HG03060 (cell line): ENCODE data around the gene TMEM106A.
"Not testable (repeated sequence)": the region's sequence is repeated elsewhere in the genome, so short reads cannot be mapped to it uniquely, and the experiment has no call there.

Experiments used
- ATAC-seq: cut with Tn5 transposase; IDR thresholded peaks from one replicate; pipeline ENCODE4 v1.9.1; 2021; ENCODE audit warnings: low read depth, moderate number of reproducible peaks; ENCODE audit not compliant: unreplicated experiment

Gene TMEM106A

DNA sequence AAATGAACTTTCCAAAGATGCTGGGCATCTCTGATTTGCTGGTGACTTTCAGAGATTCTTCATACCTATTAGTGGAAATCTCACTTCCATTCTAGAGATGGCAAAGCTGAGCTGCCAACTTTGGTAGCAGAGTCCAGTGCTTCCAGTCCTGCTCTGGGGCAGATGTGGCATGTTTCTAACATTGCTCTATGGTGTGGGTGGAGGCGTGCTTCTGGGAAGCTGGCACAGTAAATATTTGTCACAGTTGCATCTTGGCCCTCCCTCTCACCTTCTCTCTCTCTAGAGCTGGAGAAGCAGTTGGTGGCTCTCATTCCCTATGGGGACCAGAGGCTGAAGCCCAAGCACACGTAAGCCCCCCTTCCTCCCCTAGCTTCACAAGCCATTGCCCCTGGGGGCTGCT is 1.9 kb downstream of the TMEM106A start:
- no peak for ATAC-seq

DNA sequence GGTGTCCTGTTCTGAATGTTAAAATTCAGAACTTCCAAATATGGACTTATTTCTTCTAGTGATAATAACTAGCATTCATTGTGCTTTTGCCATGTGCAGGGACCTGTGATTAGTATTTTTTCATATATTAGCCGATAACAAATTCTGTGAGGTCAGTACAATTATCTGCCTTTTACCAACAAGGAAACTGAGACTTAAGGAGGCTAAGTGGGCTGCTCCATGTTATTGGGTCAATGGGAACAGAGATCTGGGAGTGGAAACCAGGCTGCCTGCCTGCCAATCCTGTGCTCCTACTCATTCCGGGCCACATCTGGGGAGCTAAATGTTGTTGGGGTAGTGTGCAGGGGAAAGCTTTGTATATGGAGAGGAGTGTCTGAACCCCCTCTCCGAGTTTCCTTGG is 3.7 kb downstream of the TMEM106A start:
- no peak for ATAC-seq

DNA sequence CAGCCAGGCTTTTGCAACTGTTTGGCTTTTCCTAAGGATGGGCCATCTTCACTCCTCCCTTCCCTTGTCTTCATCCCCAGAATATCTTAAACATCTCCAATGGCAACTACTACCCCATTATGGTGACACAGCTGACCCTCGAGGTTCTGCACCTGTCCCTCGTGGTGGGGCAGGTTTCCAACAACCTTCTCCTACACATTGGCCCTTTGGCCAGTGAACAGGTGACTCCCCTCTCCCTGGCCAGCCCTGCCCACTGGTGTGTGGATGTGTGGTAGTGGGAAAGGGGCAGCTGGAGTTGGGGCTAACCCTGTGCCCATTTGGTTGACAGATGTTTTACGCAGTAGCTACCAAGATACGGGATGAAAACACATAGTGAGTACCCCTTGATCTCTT is 4.7 kb downstream of the TMEM106A start:
- no peak for ATAC-seq

DNA sequence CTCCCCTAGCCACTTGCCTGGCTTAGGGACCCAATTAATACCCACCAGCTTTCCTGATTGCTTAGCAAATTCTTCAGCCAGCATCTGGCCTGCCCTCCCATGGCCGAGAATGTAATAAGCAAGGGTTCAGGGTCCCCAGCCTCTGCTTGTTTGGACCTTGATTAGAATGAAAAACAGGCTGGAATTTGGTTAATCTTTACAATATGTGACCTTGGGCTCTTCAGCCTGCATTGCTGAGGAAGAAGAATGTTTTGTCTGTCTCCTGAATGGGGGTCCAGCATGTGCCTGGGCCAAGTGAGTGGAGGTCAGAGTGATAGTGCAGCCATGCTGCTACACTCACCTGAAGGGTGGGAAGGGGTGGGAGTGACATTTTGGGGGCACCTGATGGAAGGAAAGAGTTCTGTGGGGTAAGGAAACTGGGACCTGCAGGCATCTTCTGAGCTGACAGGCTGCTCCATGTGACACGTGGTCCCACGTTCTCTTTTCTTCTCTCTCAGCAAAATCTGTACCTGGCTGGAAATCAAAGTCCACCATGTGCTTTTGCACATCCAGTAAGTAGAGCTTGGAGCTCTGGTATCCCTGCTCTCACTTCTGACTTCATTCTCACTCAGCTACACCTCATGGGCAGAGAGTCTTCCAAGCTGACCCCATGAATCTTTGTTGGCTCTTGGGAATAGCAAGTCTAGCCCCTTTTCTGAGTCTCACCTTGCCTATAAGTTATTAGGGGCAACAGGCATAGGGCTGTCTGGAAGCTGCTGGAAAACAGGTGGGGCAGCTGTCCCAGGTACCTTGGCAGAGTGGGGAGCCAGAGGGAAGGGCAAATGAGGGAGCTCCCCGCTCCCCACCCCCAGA is 5.3 kb downstream of the TMEM106A start:
- ATAC-seq: no peak

DNA sequence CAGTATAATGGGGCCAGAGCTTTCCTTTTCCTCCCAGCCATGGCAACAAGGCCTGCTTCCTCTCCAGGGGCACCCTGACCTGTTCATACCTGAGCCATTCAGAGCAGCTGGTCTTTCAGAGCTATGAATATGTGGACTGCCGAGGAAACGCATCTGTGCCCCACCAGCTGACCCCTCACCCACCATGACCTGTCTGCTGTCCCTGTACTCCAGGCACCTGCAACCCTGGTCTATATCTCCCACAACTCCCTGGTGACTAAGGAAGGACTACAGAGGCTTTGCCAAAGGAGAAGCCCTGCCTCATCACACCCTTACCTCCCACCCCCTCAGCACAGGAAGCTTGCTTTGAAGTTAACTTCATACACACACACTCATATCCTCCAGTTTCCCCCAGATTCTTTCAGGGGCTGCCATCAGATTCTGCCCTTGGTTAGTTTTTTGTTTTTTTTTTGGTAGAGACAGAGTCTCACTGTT is 6.0 kb downstream of the TMEM106A start:
- no peak for ATAC-seq

DNA sequence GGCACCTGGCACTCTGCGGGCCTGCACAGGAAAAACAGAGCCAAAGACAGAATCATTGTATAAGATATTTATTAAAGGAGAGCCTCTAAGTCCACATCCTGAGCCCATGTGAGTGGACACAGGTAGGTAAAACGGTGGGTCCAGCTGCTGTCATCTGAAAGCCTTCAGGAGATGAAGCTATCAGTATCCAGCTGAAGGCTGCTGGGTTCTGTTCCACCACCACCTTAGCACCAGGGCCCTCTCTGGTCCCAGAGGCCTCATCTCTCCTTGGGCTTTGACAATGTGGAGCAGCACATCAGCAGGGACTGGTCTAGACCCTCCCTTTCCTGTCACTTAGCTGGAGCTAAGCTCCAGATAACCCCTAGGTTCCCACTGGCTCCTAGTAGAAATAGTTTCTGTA is 7.3 kb downstream of the TMEM106A start:
- ATAC-seq: no peak

DNA sequence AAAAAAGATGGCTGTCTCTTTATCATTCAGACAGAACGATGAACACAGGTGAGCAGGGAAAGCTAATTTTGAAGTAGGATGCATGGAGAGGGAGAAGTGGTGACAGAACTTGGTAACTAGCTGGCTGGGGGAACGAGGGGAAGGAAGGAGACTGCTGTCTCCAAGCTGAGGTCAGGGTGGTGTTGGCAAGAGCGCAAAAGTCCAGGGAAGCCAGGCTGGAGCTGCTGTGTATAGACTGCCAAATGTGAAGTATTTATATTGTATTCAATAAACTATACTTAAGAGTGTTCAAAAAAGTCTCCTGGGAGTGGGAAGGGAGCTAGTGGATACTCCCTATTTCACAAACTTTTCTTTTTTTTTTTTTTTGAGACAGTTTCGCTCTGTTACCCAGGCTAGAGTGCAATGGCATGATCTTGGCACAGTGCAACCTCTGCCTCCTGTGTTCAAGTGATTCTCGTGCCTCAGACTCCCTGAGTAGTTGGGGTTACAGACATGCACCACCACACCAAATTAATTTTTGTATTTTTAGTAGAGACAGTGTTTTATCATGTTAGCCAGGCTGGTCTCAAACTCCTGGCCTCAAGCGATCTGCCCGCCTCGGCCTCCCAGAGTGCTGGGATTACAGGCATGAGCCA is 8.2 kb downstream of the TMEM106A start:
- no peak for ATAC-seq

DNA sequence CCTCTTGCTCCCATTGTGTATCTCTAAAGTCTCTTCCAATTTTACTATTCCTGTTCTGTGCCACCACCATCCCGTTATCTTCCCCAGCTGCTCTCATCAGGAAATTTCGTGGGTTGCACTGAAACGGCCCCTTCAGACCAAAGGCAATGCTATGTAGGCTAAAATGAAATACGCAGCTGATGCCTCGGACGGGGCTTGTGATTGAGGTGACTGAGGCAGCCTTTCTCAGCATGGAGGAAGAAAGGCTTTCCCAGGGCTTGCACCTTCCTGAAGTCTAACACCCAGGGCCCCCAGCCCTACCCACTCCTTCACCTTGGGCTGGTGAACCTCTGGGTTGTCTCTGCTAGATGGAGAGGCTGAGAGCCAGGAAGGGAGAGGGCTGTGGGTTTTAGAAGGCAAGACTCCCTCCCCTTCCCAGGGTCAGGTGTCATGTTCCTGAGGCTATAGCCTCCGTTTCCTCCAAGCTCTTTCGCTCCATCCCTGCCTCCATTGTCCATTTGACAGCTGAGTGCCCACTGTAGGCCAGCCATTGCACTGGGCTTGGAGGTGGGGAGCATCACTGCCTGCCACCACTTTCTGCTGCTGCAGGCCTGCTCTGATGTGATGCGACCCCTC is 8.9 kb downstream of the TMEM106A start:
- no peak for ATAC-seq

DNA sequence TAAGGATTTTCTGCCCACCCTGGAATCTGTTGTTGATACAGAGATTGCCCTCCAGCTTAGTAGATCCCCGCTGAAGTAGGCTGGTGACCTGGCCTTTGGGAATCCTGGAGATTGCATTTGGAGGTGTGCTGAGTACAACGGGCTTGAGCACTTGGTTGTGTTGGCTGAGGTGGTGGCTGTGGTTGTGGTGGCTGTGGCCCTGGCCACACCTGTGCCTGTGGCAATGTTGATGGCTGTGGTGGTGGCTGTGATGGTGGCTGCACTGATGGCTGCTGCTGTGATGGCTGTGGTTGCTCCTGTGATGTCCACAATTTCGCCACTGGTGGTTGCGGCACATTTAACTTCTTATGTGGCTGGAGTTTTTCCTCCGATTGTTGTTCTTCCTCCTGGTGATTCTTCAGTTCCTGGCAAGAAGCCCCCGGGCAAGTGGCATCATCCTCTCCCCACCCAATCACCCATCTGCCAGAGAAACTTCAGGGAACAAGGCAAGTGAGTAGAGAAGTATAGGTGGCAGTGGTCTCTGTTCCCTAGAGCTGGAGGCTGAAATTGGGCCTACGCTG is 12.6 kb downstream of the TMEM106A start:
- no peak for ATAC-seq

DNA sequence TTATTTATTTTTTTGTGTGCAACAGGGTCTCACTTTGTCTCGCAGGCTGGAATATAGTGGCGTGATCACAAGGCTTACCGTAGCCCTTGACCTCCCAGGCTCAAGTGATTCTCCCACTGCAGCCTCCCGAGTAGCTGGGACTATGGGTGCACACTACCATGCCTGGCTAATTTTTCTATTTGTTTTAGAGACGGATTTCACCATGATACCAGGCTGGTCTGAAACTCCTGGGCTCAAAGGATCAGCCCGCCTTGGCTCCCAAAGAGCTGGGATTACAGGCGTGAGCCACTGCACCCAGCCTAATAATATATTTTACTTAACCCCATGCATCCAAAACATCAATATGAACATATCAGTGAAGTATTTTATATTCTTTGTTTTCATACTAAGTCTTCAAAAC is 14.7 kb downstream of the TMEM106A start:
- no peak for ATAC-seq

DNA sequence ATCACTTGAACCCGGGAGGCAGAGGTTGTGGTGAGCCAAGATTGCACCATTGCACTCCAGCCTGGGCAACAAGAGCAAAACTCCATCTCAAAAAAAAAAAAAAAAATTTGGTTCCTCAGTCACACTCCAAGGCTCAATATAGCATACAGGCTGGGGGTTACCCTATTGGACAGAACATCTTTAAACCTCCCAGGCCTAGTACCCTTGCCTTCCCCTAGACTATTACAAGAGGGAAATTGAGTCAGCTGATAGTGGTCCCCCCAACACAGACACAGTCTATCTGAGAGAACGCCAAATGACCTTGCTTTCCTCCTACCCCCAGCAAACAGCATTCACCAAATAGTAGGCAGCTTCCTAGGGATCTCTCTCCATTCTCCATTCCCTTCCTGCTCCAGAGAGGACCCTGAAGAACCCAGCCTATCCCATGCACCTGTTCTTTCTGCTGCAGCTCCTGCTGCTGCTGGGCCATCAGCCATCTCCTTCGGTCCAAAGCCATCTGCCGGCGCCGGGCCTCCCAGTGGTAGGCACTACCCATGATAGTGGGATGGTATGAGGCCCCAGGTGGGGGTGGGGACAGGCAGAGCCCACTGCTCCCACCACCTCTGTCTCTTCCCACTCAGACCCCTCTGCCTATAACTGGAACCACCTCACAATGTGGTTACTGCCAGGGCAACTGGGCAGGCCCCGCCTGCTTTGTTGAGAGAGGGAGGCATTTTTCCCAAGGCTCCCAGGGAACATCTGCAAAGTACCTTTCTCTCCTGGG is 16.5 kb downstream of the TMEM106A start, which contains the start of gene CCDC200:
Gene CCDC200 (minus strand): TSS at position 604 of the 763 bp plus-strand sequence. CDS start 69 bp downstream, at position 535.
- not testable (repeated sequence) for ATAC-seq

DNA sequence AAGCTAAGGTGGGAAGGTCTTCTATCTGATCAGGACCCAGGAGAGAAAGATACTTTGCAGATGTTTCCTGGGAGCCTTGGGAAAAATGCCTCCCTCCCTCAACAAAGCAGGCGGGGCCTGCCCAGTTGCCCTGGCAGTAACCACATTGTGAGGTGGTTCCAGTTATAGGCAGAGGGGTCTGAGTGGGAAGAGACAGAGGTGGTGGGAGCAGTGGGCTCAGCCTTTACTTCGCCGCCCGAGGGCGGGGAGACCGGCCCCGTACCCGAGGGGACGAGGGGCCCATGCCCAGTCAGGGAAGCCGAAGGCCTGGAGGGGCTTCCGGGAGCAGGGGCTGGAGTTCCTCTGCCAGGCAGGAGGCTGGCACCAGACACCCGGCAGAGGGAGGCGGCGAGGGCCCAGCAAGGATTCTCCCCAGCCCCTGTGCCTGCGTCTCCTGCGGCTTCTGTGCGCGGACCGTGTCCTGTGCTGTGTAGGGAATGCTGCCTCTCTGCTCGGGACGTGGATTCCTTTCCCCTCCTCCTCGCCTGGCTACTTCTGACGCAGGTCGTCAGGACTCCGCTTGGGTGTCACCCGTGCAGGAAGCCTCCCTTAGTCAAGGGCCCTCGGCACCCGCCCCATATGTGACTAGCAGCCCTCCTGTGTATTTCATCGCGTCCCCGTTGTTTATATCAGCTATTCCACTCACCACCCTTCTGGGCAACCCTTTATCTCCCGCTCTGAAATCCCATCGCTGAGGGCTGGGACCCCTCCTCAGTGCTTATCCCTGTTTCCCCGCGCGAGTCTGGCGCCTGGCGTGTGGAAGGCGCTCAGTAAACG is 19.7 kb downstream of the TMEM106A start:
- ATAC-seq: not testable (repeated sequence)

DNA sequence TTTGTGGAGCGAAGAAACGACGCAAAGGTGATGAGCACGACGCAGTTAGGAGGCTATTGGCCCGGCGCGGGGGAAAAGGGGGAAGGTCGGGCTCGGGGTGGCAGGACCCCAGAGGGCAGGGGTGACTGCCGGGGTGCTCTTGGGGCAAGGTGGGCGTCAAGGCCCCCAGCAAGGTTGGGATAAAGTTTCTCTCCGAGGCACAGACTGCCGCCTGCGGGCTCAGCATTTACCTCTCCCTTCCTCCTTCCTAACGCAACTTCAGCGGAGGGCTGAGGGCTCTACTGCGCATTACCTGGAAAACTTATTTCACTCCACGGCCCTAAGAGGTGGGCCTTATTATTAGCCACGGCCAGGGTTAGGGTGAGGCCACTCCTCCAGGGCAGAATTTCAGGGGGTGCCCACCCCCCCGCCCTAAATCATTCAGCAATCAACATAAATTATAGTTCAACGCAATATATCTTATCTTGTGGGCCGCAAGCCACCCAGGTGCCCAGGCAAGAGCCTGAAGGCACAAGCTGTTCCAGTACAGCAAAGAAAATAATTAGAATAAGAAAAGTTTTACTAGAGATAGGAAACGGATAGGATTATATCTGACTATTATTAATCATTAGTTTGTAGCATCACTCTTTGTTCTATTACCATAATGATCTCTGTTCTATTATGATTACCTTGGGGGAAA is 20.5 kb downstream of the TMEM106A start:
- ATAC-seq: not testable (repeated sequence)

DNA sequence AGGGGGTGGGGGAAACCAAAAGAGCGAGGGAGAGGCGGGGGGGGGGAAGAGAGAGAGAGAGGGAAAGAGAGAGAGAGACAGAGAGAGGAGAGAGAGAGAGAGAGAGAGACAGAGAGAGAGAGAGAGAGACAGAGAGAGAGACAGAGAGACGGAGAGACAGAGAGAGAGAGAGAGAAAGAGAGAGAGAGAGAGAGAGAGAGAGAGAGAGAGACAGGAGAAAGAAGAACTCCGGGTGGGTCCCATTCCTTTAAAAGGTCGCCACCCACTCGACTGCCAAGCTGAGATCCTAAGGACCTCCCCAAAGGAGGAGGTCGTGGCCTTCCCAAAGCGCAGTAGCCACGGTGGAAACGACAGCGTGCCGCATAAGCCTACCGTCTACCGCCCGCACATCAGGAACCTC is 21.6 kb downstream of the TMEM106A start:
- not testable (repeated sequence) for ATAC-seq

DNA sequence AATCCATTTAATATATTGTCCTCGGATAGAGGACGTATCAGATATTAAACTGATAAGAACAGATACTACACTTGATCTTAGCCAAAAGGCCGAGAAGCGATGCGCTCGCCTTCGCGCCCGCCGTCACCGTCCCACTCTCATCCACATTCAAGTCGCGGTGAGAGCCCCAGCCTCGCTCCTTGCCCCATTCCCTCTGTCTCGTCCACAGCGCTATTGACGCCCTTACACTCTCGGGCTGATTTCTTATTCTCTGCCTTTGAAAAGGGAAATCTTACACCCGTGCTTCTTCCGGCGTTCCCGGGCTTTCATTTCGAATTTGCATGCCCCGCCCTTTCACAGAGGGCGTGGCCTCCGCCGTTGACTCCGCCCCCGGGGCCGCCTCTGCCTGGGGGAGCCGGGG is 22.2 kb downstream of the TMEM106A start, which contains the start of gene RNU2-1:
Gene RNU2-1 (minus strand): TSS at position 101 of the 400 bp plus-strand sequence.
- ATAC-seq: not testable (repeated sequence)

DNA sequence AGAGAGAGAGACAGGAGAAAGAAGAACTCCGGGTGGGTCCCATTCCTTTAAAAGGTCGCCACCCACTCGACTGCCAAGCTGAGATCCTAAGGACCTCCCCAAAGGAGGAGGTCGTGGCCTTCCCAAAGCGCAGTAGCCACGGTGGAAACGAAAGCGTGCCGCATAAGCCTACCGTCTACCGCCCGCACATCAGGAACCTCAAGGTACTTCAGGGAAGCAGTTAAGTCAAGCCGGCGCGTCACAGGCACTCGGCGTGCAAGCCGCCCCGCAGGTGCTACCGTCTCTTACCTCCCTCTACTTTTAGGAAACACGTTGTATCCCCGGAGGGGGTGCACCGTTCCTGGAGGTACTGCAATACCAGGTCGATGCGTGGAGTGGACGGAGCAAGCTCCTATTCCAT is 27.9 kb downstream of the TMEM106A start:
- ATAC-seq: not testable (repeated sequence)

DNA sequence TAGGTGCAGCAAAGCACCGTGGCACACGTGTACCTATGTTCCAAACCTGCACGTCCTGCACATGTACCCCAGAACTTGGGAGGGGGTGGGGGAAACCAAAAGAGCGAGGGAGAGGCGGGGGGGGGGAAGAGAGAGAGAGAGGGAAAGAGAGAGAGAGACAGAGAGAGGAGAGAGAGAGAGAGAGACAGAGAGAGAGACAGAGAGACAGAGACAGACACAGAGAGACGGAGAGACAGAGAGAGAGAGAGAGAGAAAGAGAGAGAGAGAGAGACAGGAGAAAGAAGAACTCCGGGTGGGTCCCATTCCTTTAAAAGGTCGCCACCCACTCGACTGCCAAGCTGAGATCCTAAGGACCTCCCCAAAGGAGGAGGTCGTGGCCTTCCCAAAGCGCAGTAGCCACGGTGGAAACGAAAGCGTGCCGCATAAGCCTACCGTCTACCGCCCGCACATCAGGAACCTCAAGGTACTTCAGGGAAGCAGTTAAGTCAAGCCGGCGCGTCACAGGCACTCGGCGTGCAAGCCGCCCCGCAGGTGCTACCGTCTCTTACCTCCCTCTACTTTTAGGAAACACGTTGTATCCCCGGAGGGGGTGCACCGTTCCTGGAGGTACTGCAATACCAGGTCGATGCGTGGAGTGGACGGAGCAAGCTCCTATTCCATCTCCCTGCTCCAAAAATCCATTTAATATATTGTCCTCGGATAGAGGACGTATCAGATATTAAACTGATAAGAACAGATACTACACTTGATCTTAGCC is 29.1 kb downstream of the TMEM106A start:
- ATAC-seq: not testable (repeated sequence)

DNA sequence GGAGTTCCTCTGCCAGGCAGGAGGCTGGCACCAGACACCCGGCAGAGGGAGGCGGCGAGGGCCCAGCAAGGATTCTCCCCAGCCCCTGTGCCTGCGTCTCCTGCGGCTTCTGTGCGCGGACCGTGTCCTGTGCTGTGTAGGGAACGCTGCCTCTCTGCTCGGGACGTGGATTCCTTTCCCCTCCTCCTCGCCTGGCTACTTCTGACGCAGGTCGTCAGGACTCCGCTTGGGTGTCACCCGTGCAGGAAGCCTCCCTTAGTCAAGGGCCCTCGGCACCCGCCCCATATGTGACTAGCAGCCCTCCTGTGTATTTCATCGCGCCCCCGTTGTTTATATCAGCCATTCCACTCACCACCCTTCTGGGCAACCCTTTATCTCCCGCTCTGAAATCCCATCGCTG is 34.8 kb downstream of the TMEM106A start:
- ATAC-seq: not testable (repeated sequence)
